Measurements from ENCODE around the gene PROB1. TPM values are rescaled to one million over a fixed set of nuclear protein-coding genes. Genes with fewer than 3 reads are reported as not detected.
"Not testable (repeated sequence)": the region's sequence is repeated elsewhere in the genome, so short reads cannot be mapped to it uniquely, and the experiment has no call there.

The PROB1 gene
- total and polyA plus RNA-seq, 2 of the 13 experiments (the other 11 are each of a cell fraction or from before 2014, with no cell fraction given), result 0.69 to 1.1 TPM

DNA sequence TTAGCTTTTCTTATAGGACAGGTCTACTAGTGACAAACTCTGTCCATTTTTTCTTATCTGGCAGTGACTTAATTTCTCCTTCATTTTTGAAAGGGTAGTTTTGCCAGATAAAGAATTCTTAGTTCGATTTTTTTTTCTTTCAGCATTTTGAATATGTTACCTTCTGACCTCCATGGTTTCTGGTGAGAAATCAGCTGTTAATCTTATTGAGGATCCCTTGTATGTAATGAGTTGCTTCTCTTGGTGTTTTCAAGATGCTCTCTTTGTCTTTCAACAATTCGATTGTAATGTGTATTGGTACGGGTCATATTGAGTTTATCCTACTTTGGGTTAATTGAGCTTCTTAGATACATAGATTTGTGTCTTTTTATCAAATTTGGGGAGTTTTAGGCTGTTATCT, 40.7 kb downstream of the PROB1 start:
- intact Hi-C loops (cut with micrococcal nuclease; ENCODE audit: unreplicated experiment), result no loop called here
- 95% methylated on average over 3 of the region's 3 CpGs for WGBS (ENCODE audit: low lambda C conversion rate)
- Histone ChIP-seq H3K27me3 (ENCODE audit: control insufficient read depth in 1 of 2, insufficient read depth in 2 of 2, low read length in 2 of 2) (no peaks in the 10 kb centered on the region; a peak in 1 of 5 replicates), H4K20me1 (ENCODE audit: insufficient read depth, low read length) (peaks cover 73% of the 10 kb centered on the region), H3K4me1 (ENCODE audit: insufficient read depth, low read length) (no peaks in the 10 kb centered on the region), H3K4me3 (replicated peaks in 1 of 3; ENCODE audit: insufficient read depth in 1 of 3, low read depth in 2 of 3, low read length in 3 of 3) (no peak overlapping the region), H3K27ac (ENCODE audit: extremely low read length, insufficient read depth, low read length) (no peak overlapping the region), H3K9ac (ENCODE audit: insufficient read depth, low read depth, low read length) (no peak overlapping the region), H3K4me2 (ENCODE audit: low read depth, low read length) (no peak overlapping the region), H3K36me3 (replicated peaks in 1 of 2; ENCODE audit: control insufficient read depth in 1 of 2, insufficient read depth in 2 of 2, low read length in 2 of 2) (peaks cover 3 to 14% of the 10 kb centered on the region in 2 experiments), H3K79me2 (ENCODE audit: insufficient read depth, low read length) (peaks cover 92% of the 10 kb centered on the region), H2AFZ (ENCODE audit: low read length) (no peak overlapping the region), H3K9me3 (ENCODE audit: low read length) (no peaks in the 10 kb centered on the region)
- ChIA-PET POLR2A (no interaction called here), CTCF (ENCODE audit: low intra/inter-chr PET ratio, low total read pairs) (no interaction called here)
- BruUV-seq (replicated peaks), result no TSS peak
- FAIRE-seq, result no peak
- TF ChIP-seq ZNF33B (CRISPR knock-in tag; IDR thresholded peaks at IDR 0.05) (no peak), ZNF317 (CRISPR knock-in tag; IDR thresholded peaks at IDR 0.05) (peak; percentile 95)
- no peak for ATAC-seq
- no peak for DNase-seq (ENCODE audit: low spot score)
- in situ Hi-C loops (cut with HindIII; ENCODE audit: extremely low pct_ligation_motif_present, low pct_unique_long_range_greater_than_20kb), result no loop called here

DNA sequence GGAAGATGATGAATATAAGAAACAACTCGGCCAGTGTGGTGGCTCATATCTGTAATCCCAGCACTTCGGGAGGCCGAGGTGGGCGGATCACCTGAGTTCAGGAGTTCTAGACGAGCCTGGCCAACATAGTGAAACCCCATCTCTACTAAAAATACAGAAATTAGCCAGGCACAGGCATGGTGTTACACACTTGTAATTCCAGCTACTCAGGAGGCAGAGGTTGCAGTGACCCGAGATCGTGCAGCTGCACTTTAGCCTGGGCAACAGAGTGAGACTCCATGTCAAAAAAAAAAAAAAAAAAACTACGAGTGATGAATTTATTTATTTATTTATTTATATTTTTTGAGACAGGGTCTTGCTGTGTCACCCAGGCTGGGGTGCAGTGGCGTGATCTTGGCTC, 47.0 kb downstream of the PROB1 start:
- H4K20me1 ChIP-seq (ENCODE audit: insufficient read depth, low read length), result peaks cover 69% of the 10 kb centered on the region
- H3K9me3 ChIP-seq (ENCODE audit: low read length); CTCF ChIA-PET (ENCODE audit: low intra/inter-chr PET ratio, low total read pairs); H2AFZ ChIP-seq (ENCODE audit: low read length); intact Hi-C loops (cut with micrococcal nuclease; ENCODE audit: unreplicated experiment); H3K9ac ChIP-seq (ENCODE audit: insufficient read depth, low read depth, low read length); H3K36me3 ChIP-seq (replicated peaks in 1 of 2; ENCODE audit: control insufficient read depth in 1 of 2, insufficient read depth in 2 of 2, low read length in 2 of 2); BruUV-seq (replicated peaks); FAIRE-seq; H3K4me3 ChIP-seq (replicated peaks in 1 of 3; ENCODE audit: insufficient read depth in 1 of 3, low read depth in 2 of 3, low read length in 3 of 3); H3K27ac ChIP-seq (ENCODE audit: extremely low read length, insufficient read depth, low read length); DNase-seq (ENCODE audit: low spot score); H3K4me2 ChIP-seq (ENCODE audit: low read depth, low read length); ATAC-seq; in situ Hi-C loops (cut with HindIII; ENCODE audit: extremely low pct_ligation_motif_present, low pct_unique_long_range_greater_than_20kb); H3K27me3 ChIP-seq (ENCODE audit: control insufficient read depth in 1 of 2, insufficient read depth in 2 of 2, low read length in 2 of 2): not testable (repeated sequence)
- H3K4me1 ChIP-seq (ENCODE audit: insufficient read depth, low read length), result peaks cover 29% of the 10 kb centered on the region
- WGBS (ENCODE audit: low lambda C conversion rate), result 95% methylated on average over 9 of the region's 9 CpGs
- peaks cover 95% of the 10 kb centered on the region for H3K79me2 ChIP-seq (ENCODE audit: insufficient read depth, low read length)
- POLR2A ChIA-PET, result interaction anchor here (0.9 to 1.2 kb wide), 2 partner anchors 9 to 75 kb away, joined by 4 read pairs; no protein-coding TSS in a partner anchor

DNA sequence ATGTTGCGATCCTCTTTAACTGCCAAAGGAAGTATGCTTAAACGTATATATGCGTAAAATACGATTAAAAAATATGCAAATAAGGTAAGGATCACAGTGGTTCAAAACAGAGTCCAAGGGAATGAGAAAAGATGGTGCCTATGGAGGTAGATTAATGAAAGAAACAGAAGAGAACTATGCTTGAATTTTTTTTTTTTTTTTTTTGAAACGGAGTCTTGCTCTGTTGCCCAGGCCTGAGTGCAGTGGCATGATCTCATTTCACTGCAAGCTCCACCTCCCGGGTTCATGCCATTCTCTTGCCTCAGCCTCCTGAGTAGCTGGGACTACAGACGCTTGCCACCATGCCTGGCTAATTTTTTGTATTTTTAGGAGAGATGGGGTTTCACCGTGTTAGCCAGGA, 49.5 kb downstream of the PROB1 start:
- H3K36me3 ChIP-seq (replicated peaks in 1 of 2; ENCODE audit: control insufficient read depth in 1 of 2, insufficient read depth in 2 of 2, low read length in 2 of 2); H3K4me3 ChIP-seq (replicated peaks in 1 of 3; ENCODE audit: insufficient read depth in 1 of 3, low read depth in 2 of 3, low read length in 3 of 3); in situ Hi-C loops (cut with HindIII; ENCODE audit: extremely low pct_ligation_motif_present, low pct_unique_long_range_greater_than_20kb); FAIRE-seq; BruUV-seq (replicated peaks); intact Hi-C loops (cut with micrococcal nuclease; ENCODE audit: unreplicated experiment); ATAC-seq; H3K9me3 ChIP-seq (ENCODE audit: low read length); H3K27me3 ChIP-seq (ENCODE audit: control insufficient read depth in 1 of 2, insufficient read depth in 2 of 2, low read length in 2 of 2); H3K27ac ChIP-seq (ENCODE audit: extremely low read length, insufficient read depth, low read length); H3K9ac ChIP-seq (ENCODE audit: insufficient read depth, low read depth, low read length); DNase-seq (ENCODE audit: low spot score); H2AFZ ChIP-seq (ENCODE audit: low read length); H3K4me2 ChIP-seq (ENCODE audit: low read depth, low read length); CTCF ChIA-PET (ENCODE audit: low intra/inter-chr PET ratio, low total read pairs): not testable (repeated sequence)
- H3K4me1 ChIP-seq (ENCODE audit: insufficient read depth, low read length), result peaks cover 40% of the 10 kb centered on the region
- WGBS (ENCODE audit: low lambda C conversion rate), result 96% methylated on average over 8 of the region's 8 CpGs
- POLR2A ChIA-PET, result interaction anchor here (1.2 kb wide), 1 partner anchor 52 kb away, joined by 5 read pairs; the partner anchor contains the start of gene MATR3
- H4K20me1 ChIP-seq (ENCODE audit: insufficient read depth, low read length), result peaks cover 59% of the 10 kb centered on the region
- H3K79me2 ChIP-seq (ENCODE audit: insufficient read depth, low read length), result peaks cover 85% of the 10 kb centered on the region
